Sigmoid colon (tissue), 3 donors: ENCODE measurements around the gene HMCN1.

Source experiments
- POLR2A ChIP-seq, 2 donors: fragments of 450-650 bp; IDR thresholded peaks; one replicate each; pipeline ENCODE4 v1.6.1; 2016; ENCODE audit warnings: antibody characterized with exemption in 2 of 2, mild to moderate bottlenecking in 2 of 2, moderate library complexity in 2 of 2
- TF ChIP-seq, protein P1 (sequence below), 4 experiments: fragments of 450-650 bp in 3 of 4; fragments of 200-600 bp in 1 of 4; IDR thresholded peaks; one replicate each; pipeline ENCODE4 v1.5.1; 2016 to 2019; ENCODE audit warnings: antibody characterized with exemption in 4 of 4, mild to moderate bottlenecking in 3 of 4, moderate library complexity in 2 of 4

DNA sequence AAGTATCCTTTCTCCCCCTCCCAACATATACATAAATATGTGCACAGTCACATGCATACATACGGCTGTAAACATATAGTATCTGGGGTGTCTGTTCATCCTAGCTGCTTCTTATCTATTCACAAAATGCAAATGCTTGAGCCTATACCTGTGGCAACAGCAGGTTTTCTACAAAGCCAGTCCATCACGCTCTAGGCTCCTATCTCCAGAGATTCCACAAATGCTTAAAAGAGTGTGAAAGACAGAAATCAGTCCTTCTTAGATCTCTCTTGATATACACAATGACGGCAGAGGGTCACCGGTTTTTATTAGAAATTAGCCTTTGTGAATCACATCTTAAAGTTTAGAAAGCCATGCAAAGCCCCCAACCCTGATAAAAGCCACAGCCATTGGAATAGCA lies 501.5 kb downstream of the HMCN1 start:
- TF ChIP-seq, protein P1, sequence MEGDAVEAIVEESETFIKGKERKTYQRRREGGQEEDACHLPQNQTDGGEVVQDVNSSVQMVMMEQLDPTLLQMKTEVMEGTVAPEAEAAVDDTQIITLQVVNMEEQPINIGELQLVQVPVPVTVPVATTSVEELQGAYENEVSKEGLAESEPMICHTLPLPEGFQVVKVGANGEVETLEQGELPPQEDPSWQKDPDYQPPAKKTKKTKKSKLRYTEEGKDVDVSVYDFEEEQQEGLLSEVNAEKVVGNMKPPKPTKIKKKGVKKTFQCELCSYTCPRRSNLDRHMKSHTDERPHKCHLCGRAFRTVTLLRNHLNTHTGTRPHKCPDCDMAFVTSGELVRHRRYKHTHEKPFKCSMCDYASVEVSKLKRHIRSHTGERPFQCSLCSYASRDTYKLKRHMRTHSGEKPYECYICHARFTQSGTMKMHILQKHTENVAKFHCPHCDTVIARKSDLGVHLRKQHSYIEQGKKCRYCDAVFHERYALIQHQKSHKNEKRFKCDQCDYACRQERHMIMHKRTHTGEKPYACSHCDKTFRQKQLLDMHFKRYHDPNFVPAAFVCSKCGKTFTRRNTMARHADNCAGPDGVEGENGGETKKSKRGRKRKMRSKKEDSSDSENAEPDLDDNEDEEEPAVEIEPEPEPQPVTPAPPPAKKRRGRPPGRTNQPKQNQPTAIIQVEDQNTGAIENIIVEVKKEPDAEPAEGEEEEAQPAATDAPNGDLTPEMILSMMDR (IDR thresholded peaks at IDR 0.05) = no peak
- TF ChIP-seq POLR2A (IDR thresholded peaks at IDR 0.05) = no peak
